Caki2 (cell line): ENCODE measurements around the gene NDUFS6. TPM values are rescaled to one million over a fixed set of nuclear protein-coding genes. Genes with fewer than 3 reads are reported as not detected.

Experiments
- DNase-seq: peaks from one replicate; pipeline ENCODE4 v3.0.0-alpha.2; 2015; ENCODE audit warnings: low read depth
- in situ Hi-C: cut with HindIII; loops from 2 replicates; pipeline ENCODE4 v1.10.0; 2016; ENCODE audit warnings: low sequenced_read_pairs, low pct_unique_long_range_greater_than_20kb, mixed read lengths
- total RNA-seq: library from RNA; depleted of rRNA; stranded (reverse); fragments of >200 nt; shearing (Covaris generic); gene quantifications from 2 replicates; pipeline ENCODE4 v1.2.3, GENCODE V29; 2014; ENCODE audit warnings: low replicate concordance; rRNA removed

The NDUFS6 gene
- total RNA-seq = 34.5 and 48.4 TPM in 2 replicates

DNA sequence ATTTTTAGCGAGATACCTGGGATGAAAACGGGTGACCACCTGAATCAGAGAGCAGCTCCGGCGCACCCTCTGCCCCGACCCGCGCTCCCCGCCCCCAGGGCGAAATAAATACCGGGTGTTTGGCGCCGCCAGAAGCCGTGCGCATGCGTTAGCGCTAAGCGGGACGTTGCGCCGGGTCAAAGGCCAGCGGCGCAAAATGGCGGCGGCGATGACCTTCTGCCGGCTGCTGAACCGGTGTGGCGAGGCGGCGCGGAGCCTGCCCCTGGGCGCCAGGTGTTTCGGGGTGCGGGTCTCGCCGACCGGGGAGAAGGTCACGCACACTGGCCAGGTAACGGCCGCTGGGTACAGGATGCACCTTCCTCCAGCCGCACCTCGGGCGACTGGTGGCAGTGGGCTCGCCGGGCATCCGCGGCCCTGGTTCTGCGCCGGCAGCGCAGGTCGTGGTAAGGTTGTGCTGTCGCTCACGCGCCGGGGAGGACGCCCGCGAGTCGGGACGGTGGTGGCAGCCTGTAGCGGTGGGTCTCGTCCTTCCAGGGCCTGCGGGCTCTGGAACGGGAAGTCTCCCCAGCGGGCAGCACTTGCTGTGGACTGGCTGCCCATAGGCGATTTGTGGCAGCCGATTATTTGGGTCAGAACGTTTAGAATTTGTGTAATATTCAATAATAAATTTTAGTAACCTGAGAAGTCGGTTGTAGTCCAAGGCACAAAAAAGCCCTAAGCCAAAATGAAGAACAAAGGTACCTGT, at the start of gene NDUFS6:
Gene NDUFS6 (plus strand): TSS at position 186 of the 745 bp plus-strand sequence. CDS start 11 bp downstream, at position 197.
- peak; percentile 66 for DNase-seq
- in situ Hi-C loops = no loop called here

DNA sequence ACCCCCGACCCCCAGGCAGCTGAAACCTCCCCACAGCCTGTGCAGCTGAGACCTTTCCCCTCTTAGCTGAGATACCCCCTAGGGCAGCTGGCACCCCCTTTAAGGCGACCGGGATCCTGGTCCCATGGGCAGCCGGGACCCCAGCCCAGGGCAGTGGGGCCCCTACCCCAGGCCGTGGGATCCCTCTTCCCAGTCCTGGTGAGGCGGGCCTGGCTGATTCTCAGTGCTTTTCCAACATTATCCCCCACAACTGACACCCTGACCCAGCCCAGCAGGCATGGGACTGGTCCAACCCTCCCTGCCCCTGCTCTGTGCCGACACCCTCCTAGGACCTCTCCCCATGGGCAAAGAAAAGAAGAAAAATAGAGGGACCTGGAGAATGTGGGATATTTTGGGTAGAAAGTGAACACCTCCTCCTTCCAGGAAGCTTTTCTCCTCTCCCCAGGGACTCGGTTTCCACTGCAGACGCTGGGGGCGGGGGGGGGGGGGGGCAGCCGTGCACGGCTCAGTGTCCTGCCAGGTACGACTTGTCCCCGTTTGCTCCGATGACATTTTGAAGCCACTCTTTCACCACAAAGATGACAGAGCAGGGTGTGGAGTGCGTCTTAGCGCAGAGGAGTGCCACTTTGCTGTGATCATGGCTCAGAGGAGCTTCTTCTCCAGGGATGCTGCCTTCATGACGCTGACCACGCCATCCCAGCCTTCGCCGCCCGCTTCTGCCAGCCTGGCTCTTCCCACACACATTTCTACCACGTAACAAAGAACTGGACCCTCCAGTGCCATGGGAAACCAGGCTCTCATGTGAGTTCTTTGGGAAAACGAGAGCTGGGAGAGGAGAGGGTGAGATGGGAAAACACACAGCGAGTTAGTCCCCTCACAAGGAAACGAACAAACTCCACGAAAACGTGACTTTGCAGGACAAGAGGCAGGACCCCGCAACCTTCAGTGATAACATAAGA, 49.1 kb upstream of the NDUFS6 start:
- in situ Hi-C loops = no loop called here
- no peak for DNase-seq

GRCh38 chr5:1752881-1753280, 48.3 kb upstream of the NDUFS6 start:
- DNase-seq = no peak
- in situ Hi-C loops = no loop called here

DNA sequence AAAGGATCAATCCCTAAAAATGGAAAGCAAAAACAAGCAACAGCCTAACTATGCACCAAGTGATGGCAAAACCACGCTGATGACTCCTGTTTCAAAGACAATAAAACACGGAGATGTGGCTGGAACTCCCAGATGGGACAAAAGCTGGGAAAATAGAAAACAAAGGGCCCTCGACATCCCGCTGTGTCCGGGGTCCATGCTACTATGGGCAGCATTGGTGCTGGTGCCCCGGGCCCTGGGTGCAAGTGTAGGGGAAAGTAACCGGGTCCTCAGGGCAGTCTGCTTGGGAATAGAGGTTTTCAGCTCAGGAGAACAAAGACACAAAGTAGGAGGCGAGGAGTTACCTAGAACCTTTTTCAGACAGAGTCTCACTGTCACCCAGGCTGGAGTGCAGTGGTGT, 47.7 kb upstream of the NDUFS6 start:
- in situ Hi-C loops = no loop called here
- no peak for DNase-seq

DNA sequence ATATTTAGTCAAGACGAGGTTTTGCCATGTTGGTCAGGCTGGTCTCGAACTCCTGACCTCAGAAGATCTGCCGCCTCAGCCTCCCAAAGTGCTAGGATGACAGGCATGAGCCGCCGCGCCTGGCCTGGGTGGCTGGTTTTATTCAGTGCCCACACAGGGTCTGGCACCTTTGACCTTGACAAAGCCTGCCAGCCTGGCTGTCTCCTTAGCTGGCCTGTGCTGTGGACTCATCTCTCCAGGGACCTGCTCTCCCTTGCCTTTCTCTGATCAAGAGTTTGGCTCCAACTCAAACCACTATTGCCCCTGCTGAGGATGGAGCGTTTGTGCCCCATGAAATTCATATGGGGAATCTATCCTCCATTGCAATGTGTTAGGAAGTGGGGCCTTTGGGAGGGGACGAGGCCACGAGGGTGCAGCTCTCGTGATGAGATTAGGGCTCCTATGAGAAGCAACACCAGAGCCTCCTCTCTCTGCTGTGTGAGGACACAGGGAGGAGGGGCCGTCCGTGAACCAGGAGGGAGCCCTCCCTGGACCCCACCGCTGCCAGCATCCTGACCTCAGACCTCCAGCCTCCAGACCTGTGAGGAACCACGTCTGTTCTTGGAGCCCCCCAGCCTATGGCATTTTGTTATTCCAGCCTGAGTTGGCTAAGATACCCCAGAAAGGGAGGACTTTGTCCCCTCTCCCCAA, 46.5 kb upstream of the NDUFS6 start:
- no peak for DNase-seq
- in situ Hi-C loops = no loop called here

GRCh38 chr5:1755321-1755949, 45.8 kb upstream of the NDUFS6 start:
- in situ Hi-C loops = no loop called here

GRCh38 chr5:1756481-1756880, 44.7 kb upstream of the NDUFS6 start:
- in situ Hi-C loops = no loop called here
- DNase-seq = no peak

More at GRCh38 chr5:1755321-1755949, 45.8 kb upstream of the NDUFS6 start:
- DNase-seq = no peak

DNA sequence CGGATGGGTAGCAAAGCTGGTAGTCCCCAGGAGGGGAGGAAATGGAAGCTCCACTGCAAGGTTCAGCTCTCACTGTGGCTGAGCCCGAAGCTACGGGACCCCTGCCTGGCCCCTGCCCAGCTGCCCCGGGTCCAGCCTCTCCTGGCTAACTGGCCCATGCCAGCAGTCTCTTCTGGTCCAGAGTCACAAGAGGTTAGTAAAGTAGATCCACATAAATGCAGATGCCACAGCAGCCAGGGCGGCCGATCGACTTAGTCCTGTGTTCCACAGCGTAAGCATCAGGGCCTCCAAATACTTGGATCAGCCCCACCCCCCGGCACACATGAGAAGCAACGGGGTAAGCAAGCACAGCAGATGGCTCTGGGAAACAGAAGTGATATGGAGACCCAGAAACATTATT, 43.7 kb upstream of the NDUFS6 start:
- DNase-seq = no peak
- in situ Hi-C loops = no loop called here

DNA sequence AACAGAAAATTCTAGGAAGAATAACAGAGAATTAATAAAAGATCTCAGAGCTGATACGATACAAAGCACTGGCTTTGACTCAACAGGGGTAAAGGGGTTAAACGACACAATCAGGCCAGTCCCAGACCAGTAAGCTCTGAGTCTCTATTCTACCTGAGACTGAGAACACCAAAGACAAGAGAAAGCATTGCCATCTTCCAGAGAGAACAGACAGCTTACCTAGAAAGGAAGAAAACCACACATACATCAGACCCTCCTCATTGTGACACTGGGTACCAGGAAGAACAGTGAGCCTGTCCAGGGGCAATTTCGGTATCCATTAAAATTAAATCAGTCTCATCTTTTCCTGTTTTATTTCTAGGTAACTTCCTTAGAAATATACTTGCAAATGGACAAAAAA, 42.6 kb upstream of the NDUFS6 start:
- in situ Hi-C loops = no loop called here
- no peak for DNase-seq

DNA sequence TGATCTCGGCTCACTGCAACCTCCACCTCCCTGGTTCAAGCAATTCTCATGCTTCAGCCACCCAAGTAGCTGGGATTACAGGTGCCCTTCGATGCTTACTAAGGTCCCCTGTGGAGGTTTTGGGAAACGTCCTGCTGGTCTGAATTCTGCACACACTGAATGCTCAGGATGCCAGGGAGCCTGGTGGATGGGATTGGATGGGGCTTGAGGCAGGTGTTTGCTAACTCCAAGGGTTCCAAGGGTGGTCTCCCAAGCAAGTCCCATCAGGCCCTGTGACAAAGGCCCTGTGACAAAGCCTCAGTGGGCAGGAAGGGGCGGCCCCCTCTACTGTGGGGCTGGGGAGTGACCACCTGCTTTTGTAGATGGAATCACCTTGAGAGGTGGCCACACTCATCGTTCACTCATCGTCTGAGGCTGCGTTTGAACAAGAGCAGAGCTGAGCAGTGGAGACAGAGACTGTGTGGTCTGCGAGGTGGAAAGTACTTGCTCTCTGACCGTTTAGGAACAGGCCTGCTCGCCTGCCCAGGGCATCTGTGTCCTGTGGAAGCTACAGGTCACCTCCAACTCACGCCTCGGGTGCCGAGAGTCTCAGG, 41.7 kb upstream of the NDUFS6 start:
- in situ Hi-C loops = no loop called here
- DNase-seq = no peak

DNA sequence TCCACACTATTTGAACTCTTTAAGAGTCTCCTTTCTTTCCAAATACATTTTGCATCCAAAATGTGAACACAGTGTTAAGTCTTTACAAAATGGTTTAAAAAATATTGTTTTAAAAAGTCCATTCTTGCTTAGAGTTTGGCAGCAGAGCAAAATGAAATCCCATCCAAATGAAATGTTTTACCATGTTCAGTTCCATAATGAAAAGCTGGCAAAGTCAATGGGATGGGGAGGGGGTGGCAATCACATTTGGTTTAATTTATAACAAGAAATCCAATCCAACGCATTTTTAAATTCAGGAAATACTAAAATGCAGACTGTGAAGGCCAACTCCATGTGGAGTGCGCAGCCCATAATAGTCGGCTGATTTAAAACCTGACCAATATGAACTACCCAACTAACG, 41.0 kb upstream of the NDUFS6 start:
- in situ Hi-C loops = no loop called here
- no peak for DNase-seq

DNA sequence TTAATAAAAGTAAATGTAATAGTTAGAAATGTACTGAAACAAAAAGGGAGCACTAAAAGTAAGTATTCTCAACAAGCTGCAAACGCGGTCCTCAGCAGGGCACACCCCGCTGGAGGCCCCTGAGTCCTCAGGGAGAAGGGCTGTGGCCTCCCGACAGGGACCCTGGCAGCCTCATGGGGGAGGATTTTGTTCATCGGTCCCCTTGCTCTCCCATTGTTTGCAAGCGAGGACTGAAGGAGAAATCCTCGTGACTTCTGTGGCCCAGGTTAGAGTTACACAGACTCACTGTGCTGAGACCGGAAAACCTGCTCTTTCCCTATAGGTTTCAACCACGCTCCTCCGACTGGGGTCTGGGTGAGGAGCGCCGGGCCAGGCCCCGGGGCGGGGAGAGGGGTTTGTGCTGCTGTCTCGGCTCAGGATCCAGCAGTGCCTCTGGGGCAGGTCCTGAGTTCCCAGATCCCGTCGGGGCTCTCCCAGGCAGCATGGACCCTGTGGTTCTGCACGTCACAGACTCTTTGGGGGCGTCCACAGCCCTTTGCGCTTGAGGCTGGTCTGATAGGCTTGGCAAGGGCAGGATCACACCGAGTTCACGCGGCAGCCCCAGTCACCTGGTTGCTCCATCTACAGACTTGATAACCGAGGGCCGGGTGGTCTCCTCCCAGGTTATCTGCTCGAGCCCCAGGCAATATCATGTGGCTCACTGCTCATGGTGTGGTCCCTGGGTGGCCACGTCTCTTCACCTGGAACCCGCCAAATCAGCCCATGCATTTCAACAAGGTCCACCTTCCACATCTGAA, 40.4 kb upstream of the NDUFS6 start:
- in situ Hi-C loops = no loop called here
- DNase-seq = no peak

DNA sequence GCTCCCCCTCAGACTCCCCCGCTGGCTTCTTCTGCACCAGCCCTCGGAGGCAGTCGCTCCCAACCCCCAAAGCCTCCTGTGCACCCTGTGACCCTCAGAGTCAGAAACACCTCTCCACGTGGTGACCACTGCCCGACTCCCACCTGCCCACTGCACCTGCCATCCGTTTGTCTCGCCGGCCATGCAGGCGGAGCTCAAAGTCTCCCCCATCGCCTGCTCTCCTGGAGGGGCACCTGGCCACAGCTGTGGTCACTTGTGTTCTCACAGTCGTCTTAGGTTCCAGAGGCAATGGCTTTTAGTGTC, 39.8 kb upstream of the NDUFS6 start:
- in situ Hi-C loops = no loop called here

GRCh38 chr5:1762121-1762882, 38.9 kb upstream of the NDUFS6 start:
- DNase-seq = no peak
- in situ Hi-C loops = no loop called here

More for the DNA sequence above, 39.8 kb upstream of the NDUFS6 start:
- DNase-seq = no peak

- DNase-seq = no peak
- in situ Hi-C loops = no loop called here
Observed at GRCh38 chr5:1762883-1763547, 38.2 kb upstream of the NDUFS6 start.

GRCh38 chr5:1763548-1763911, 37.7 kb upstream of the NDUFS6 start:
- peak; percentile 14 for DNase-seq
- in situ Hi-C loops = no loop called here
